ENCODE measurements around the gene RNF10.

The RNF10 gene

DNA sequence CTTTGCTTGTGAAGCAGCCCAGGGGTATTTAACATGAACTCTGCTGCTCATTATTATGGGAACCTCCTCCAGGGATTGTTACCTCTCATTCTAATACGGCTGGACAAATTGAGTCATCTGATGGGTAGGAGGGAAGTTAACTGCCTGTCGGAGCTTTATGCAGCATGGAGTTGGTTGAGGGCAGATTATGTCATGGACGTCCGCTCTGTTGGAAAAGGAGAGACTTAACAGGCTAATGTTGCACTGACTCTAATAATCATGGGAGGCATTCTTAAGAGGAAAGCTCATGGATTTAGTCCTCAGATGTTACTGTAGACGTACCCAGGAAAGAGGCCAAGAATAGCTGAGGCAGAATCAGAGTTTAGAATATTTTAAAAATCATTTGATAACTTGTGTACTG is 37.1 kb downstream of the RNF10 start:
- in situ Hi-C loops (cut with HindIII; ENCODE audit: low sequenced_read_pairs): no loop called here
- no peak overlapping the region for H3K4me3 ChIP-seq (ENCODE audit: low read depth, low read length)
- DNase-seq (ENCODE audit: low read depth): no peak
- TF ChIP-seq, protein P1, sequence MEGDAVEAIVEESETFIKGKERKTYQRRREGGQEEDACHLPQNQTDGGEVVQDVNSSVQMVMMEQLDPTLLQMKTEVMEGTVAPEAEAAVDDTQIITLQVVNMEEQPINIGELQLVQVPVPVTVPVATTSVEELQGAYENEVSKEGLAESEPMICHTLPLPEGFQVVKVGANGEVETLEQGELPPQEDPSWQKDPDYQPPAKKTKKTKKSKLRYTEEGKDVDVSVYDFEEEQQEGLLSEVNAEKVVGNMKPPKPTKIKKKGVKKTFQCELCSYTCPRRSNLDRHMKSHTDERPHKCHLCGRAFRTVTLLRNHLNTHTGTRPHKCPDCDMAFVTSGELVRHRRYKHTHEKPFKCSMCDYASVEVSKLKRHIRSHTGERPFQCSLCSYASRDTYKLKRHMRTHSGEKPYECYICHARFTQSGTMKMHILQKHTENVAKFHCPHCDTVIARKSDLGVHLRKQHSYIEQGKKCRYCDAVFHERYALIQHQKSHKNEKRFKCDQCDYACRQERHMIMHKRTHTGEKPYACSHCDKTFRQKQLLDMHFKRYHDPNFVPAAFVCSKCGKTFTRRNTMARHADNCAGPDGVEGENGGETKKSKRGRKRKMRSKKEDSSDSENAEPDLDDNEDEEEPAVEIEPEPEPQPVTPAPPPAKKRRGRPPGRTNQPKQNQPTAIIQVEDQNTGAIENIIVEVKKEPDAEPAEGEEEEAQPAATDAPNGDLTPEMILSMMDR (IDR thresholded peaks at IDR 0.05; ENCODE audit: low read depth, low read length, missing control alignments): no peak

DNA sequence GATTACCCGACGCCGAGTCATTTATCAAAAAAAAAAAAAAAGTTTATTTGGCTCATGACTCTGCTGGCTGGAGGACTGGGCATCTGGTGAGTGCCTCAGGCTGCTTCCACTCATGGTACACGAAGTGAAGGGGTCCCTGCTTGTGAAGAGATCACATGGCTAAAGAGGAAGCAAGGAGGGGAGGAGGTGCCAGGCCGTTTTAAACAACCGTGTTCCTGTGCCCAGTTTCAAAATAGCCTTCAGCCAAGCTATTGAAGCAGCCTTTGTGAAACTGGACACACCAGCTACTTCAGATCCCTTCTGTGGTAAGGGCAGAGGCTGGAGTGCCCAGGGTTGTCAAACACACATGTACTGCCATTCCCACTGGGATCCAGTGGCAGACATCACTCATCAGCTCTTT is 39.4 kb downstream of the RNF10 start:
- no peak overlapping the region for H3K4me3 ChIP-seq (ENCODE audit: low read depth, low read length)
- no peak for DNase-seq (ENCODE audit: low read depth)
- TF ChIP-seq, protein P1 (IDR thresholded peaks at IDR 0.05; ENCODE audit: low read depth, low read length, missing control alignments): no peak
- in situ Hi-C loops (cut with HindIII; ENCODE audit: low sequenced_read_pairs): no loop called here

GRCh38 chr12:120574106-120574505 is 40.0 kb downstream of the RNF10 start:
- TF ChIP-seq, protein P1 (IDR thresholded peaks at IDR 0.05; ENCODE audit: low read depth, low read length, missing control alignments): no peak
- no peak for DNase-seq (ENCODE audit: low read depth)
- H3K4me3 ChIP-seq (ENCODE audit: low read depth, low read length): no peak overlapping the region
- in situ Hi-C loops (cut with HindIII; ENCODE audit: low sequenced_read_pairs): no loop called here

DNA sequence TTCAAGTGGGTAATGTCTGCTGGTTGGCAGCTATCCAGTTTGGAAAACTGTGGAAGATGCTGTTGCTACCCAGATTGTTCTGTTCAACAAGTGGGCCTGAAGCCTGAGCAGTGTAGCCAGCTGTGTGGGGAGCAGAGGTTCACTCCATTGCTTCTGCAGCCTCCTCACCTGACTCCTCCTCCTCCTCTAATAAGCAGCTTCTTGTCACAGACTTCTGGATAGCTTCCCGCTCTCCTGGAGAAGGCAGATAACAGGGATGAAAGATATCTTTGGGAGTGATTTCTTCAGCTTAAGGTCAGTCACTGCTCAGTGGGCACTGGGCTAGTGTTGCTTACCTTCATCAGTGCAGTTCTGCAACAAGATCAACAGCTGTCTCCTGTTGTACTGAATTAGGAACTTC is 45.0 kb downstream of the RNF10 start:
- TF ChIP-seq, protein P1 (IDR thresholded peaks at IDR 0.05; ENCODE audit: low read depth, low read length, missing control alignments): no peak
- no peak overlapping the region for H3K4me3 ChIP-seq (ENCODE audit: low read depth, low read length)
- in situ Hi-C loops (cut with HindIII; ENCODE audit: low sequenced_read_pairs): loop anchor here (25.0 kb wide), 1 partner anchor 133 kb away; the partner anchor contains the start of gene UNC119B
- no peak for DNase-seq (ENCODE audit: low read depth)

- in situ Hi-C loops (cut with HindIII; ENCODE audit: low sequenced_read_pairs): loop anchor here (25.0 kb wide), 1 partner anchor 131 kb away; the partner anchor contains the start of gene UNC119B
- peak within 1 kb of the TSS; percentile 88 for H3K4me3 ChIP-seq (ENCODE audit: low read depth, low read length)
- TF ChIP-seq, protein P1 (IDR thresholded peaks at IDR 0.05; ENCODE audit: low read depth, low read length, missing control alignments): no peak
- DNase-seq (ENCODE audit: low read depth): peak; percentile 95
Observed at GRCh38 chr12:120580787-120581723, 46.9 kb downstream of the RNF10 start, which contains the start of gene POP5. Gene POP5 (minus strand): TSS chr12:120581402. CDS start chr12:120581362, 40 bp downstream.

DNA sequence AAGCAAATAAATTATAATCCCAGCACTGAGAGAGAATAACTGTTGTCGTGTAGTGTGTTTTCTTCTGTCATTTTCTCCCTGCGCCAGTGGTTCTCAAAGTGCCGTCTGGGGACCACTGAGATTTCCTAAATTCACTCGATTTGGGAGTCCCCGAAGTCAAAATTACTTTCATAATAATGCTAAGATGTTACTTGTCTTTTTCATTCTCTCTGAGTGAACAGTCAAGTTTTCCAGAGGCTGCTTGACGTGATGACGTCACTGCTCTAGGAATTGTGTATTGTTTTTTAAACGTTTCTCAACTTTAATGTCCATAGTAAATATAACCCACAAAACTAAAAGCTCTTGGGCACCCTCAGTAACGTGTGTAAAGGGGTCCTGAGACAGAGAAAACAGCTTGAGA is 47.8 kb downstream of the RNF10 start:
- peak overlapping the region; percentile 88 for H3K4me3 ChIP-seq (ENCODE audit: low read depth, low read length)
- DNase-seq (ENCODE audit: low read depth): no peak
- TF ChIP-seq, protein P1 (IDR thresholded peaks at IDR 0.05; ENCODE audit: low read depth, low read length, missing control alignments): no peak
- in situ Hi-C loops (cut with HindIII; ENCODE audit: low sequenced_read_pairs): loop anchor here (25.0 kb wide), 1 partner anchor 130 kb away; the partner anchor contains the start of gene UNC119B

All from astrocyte of the cerebellum (primary cell).